H4 (cell line): ENCODE measurements around the gene ACSM4. TPM values are rescaled to one million over a fixed set of nuclear protein-coding genes. Genes with fewer than 3 reads are reported as not detected.

Source experiments
- DNase-seq: peaks from one replicate; pipeline ENCODE4 v3.0.0-alpha.2; 2015; ENCODE audit warnings: low spot score
- total RNA-seq: library from RNA; depleted of rRNA; stranded (reverse); fragments of >200 nt; shearing (Covaris generic); gene quantifications from 2 replicates; pipeline ENCODE4 v1.2.3, GENCODE V29; 2014; rRNA removed

Gene ACSM4
- total RNA-seq, 1 experiment from 2014 or later, result not detected

DNA sequence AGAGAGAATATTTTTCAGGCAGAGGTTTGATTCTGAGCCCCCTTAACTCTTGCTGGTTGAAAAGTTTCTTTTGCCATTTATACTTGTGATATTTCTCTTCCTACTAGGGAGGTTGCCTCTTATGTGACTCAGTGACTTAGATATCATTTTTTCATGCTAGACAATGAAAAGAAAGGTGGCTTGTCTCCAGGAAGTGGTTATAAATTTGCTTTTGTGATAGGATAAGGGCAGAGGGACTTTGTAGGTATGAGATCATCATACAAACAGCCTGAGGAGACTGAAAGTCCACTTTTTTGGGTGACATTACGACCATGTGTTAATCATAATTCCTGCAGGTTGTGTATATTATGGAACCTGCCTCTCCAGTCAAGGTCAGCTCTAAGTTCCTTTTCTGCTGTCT lies 35.8 kb downstream of the ACSM4 start:
- no peak for DNase-seq

- DNase-seq, result no peak
Observed at GRCh38 chr12:7344833-7345606, 41.1 kb downstream of the ACSM4 start.

DNA sequence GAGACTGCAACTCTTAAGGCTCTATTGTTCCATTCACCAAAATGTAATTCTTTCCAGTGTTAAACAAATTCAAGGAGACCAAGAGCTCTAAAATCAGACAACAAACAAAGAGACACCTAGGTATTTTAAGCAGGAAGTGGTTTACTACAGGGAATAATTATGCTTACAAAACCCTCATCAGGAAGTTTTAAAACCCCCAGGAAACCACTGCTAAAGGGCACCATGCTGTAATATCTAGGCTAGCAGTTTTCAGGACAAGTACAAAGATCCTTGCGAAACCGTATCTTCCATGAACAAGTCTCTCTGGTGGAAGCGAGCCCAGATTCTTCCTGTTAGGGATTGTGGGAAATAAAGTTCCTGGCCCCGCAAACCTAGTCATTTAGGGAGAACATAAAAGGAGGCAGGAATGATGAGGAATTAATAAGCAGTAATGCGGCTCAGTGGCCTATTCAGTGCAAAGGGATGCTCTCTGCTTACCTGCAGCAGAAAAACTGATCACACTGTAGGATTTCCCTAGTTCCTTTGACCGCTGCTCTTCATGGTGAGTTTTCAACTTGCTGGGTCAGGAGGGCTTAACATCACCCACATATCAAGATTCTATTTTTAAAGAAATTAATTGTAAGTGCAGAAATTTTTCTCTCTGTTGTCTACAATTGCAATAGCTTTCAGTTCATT lies 42.8 kb downstream of the ACSM4 start:
- DNase-seq, result peak; percentile 67

DNA sequence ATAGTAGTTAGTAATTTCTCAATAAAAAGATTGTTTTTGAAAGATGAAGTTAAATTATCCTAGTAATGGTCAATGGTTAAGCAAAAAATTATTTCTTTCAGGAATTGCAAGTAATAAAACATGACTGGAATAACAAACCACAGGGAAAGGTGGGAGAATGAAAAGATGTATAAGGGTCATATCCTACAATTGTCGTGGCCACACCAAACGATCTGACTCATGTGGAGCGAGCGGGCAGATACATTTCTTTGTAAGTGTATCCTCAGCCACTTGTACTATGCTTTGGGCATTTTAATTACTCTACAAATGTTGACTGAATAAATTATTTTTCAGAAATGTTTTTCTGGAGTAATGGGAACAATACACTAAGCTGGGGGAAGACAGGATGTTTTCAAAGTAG lies 45.5 kb downstream of the ACSM4 start:
- DNase-seq, result no peak

DNA sequence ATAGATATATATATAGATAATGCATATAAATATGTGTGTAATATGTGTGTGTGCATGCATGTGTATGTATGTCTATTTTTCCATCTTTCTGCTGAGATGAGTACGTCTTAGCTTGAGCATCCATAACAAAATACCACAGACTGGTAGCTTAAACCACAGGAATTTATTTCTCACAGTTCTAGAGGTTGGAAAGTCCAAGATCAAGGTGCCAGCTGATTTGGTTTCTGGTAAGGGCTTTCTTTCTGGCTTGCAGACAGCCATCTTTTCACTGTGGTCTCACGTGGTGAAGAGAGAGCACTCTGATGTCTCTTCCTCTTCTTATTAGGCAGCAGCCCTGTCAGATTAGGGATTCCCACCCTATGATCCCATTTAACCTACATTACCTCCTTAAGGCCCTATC lies 47.3 kb downstream of the ACSM4 start:
- DNase-seq, result peak; percentile 51

DNA sequence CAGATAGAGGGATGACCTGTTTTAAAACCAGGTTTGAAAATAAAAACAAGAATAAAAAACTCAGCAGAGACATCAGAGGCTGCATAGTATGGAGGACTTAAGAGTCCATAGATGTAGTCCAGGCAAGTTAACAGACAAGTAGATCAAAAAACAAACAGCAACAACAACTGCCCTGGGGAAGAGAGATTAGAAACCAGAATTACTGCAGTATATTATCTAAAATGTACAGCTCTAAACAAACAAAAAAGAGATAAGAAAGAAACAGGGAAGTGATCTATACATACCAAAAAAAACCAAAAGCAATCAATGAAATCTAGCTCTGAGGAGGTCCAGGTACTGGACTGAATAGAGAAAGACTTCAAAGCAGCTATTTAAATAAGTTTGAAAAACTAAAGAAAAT lies 48.8 kb downstream of the ACSM4 start:
- DNase-seq, result no peak

GRCh38 chr12:7354529-7354928 lies 50.7 kb downstream of the ACSM4 start:
- DNase-seq, result peak; percentile 53

GRCh38 chr12:7361265-7361664 lies 57.4 kb downstream of the ACSM4 start:
- DNase-seq, result no peak

DNA sequence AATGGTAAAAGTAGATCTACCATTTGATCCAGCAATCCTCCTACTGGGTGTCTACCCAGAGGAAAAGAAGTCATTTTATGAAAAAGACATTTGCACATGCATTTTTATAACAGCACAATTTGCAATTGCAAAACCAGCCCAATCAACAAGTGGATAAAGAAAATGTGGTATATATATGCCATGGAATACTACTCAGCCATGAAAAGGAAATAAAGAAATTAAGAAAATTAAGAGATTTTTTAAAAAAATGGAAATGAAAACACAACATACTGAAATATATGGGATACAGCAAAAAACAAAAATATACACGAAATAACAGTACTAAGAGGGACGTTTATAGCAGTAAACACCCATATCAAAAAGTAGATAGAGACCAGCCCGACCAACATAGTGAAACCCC lies 58.9 kb downstream of the ACSM4 start:
- no peak for DNase-seq

DNA sequence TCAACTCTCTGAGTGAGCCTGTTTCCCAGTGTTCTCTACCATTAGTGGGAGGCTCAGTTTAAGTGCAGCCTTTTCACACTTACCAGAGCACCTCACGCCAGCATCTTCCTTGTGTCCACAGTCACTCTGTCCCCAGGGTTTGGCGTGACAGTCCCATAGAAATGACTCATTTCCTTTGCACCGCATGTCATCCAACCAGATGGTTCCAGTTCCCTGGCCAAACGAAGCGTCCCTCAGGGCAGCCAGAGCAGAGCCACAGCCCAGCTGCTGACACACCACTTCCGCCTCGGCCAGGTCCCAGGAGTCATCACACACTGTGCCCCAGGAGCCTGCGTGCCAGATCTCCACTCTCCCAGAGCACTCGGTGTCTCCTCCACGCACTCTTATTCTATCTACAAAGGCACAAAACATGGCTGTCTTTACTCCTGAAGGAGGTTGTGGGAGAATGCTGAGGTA lies 65.4 kb downstream of the ACSM4 start:
- DNase-seq, result peak; percentile 98

- no peak for DNase-seq
Observed at GRCh38 chr12:7373226-7373625, 69.4 kb downstream of the ACSM4 start.

DNA sequence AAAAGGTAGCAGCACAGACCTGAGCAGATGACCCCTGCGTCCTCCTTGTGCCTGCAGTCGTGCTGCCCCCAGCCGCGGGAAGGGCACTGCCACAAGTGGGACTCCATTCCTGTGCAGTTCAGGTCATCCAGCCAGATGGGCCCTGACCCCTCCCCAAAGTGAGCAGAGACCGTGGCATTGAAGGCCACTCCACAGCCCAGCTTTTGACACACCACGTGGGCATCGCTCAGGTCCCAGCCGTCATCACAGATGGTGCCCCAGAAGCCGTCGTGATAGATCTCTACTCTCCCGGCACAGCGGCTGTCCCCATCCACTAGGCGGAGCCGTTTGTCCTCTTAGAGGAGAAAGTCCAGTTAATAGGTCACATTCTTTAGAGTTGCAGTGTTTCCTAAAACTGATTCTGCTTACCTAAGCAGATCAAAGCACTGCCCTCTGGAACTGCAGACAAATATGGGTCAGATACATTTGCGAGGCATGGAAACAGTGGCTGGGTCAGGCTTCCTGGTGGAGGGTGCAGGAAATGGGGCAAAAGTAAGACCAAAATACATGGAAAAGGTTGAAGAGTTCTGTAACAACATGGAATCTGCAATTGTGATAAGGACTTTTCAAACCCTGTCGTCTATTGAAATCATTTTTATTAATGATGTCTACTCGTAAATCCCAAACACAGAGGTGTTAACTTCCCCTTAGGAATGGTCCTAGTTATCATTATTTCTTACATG lies 70.7 kb downstream of the ACSM4 start:
- DNase-seq, result peak; percentile 35

DNA sequence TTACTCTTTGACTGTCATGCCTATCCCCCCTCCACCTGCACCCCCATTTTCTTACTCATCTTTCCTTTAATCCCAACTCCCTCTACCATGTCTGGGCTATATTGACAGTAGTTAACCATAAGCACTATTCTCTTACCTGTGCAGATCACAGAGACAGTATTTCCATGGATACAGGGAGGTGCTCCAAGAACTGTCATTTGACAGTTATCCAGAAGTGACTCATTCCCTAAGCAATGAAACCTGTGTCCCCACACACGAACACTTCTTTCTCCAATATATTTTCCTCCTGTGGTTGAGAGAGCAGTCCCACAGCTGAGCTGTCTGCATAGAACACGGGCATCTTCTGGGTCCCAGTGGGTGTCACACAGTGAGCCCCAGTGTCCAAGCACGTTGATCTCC lies 71.3 kb downstream of the ACSM4 start:
- DNase-seq, result no peak

- DNase-seq, result peak; percentile 29
Observed at GRCh38 chr12:7376196-7376595, 72.3 kb downstream of the ACSM4 start.

Other genes starting within 250 kb of the ACSM4 start
- gene C1S, start 243.4 kb upstream of the ACSM4 start, total RNA-seq, result 72.4 and 88.1 TPM in 2 replicates
- gene C1R, start 211.6 kb upstream of the ACSM4 start, total RNA-seq, result 71.4 and 104 TPM in 2 replicates
- gene C1RL, start 194.9 kb upstream of the ACSM4 start, total RNA-seq, result 21.4 and 46.4 TPM in 2 replicates
- 0.88 TPM in 1 of 2 replicates, not detected in the other for gene RBP5, start 175.2 kb upstream of the ACSM4 start, total RNA-seq
- 40.1 and 60.6 TPM in 2 replicates for gene CLSTN3, start 173.7 kb upstream of the ACSM4 start, total RNA-seq
- gene PEX5, start 114.4 kb upstream of the ACSM4 start, total RNA-seq, result 27.6 and 39.2 TPM in 2 replicates
- 27.5 and 47.1 TPM in 2 replicates for gene CD163L1, start 140.1 kb downstream of the ACSM4 start, total RNA-seq
- gene CD163, start 199.7 kb downstream of the ACSM4 start, total RNA-seq, result not detected in 2 replicates